ENCODE results near the gene SLC39A1. TPM values are rescaled to one million over a fixed set of nuclear protein-coding genes. Genes with fewer than 3 reads are reported as not detected.

SLC39A1 gene
- total RNA-seq, 2 donors from 2014 or later = 14.1 to 16.4 TPM

Other genes with a start within 250 kb of the SLC39A1 start
- gene INTS3, start 235.5 kb downstream of the SLC39A1 start, total RNA-seq = 10 to 100 TPM; 33.6 to 47.6 TPM
- gene SLC27A3, start 188.1 kb downstream of the SLC39A1 start, total RNA-seq = 10 to 100 TPM in 1 of 2 donors, 1 to 10 TPM in 1; 7.4 to 10.0 TPM
- 10 to 100 TPM; 63.3 to 72.9 TPM for gene GATAD2B, start 40.6 kb downstream of the SLC39A1 start, total RNA-seq
- gene DENND4B, start 16.8 kb downstream of the SLC39A1 start, total RNA-seq = 100 to 1,000 TPM; 120 to 157 TPM
- 100 to 1,000 TPM; 133 to 151 TPM for gene CRTC2, start 4.9 kb downstream of the SLC39A1 start, total RNA-seq
- 1 to 10 TPM; 4.5 to 6.0 TPM for gene CREB3L4, start 4.4 kb upstream of the SLC39A1 start, total RNA-seq
- 10 to 100 TPM; 88.1 to 90.3 TPM for gene JTB, start 14.1 kb upstream of the SLC39A1 start, total RNA-seq
- gene RAB13, start 22.8 kb upstream of the SLC39A1 start, total RNA-seq = 1 to 10 TPM in 1 of 2 donors, under 1 TPM in 1; 0.40 to 2.2 TPM
- 1,000 to 10,000 TPM; 4,265 to 4,392 TPM for gene RPS27, start 27.2 kb upstream of the SLC39A1 start, total RNA-seq
- gene NUP210L, start 191.5 kb upstream of the SLC39A1 start, total RNA-seq = under 1 TPM in 1 of 2 donors, not detected in 1; 0.07 TPM
- gene TPM3, start 228.6 kb upstream of the SLC39A1 start, total RNA-seq = 100 to 1,000 TPM; 386 to 391 TPM
- gene CFAP141, start 242.8 kb upstream of the SLC39A1 start, total RNA-seq = not detected

All from T-helper 17 cell (primary cell).